ENCODE results near the gene VWA8.

Gene VWA8

GRCh38 chr13:41614671-41615527, 346.0 kb downstream of the VWA8 start:
- no peak for DNase-seq
- no peaks in the 10 kb centered on the region for H3K36me3 ChIP-seq
- no peaks in the 10 kb centered on the region for H3K27me3 ChIP-seq (ENCODE audit: insufficient read depth, low read depth, severe bottlenecking)
- no peaks in the 10 kb centered on the region for H3K9me3 ChIP-seq (ENCODE audit: severe bottlenecking)
- no peak overlapping the region for H3K4me3 ChIP-seq (ENCODE audit: low read depth, low read length)
- H3K27ac ChIP-seq, result no peak overlapping the region
- TF ChIP-seq CTCF (IDR thresholded peaks at IDR 0.05; ENCODE audit: low read depth, low read length), result no peak

- H3K36me3 ChIP-seq, result no peaks in the 10 kb centered on the region
- H3K27ac ChIP-seq, result no peak overlapping the region
- no peak for TF ChIP-seq CTCF (IDR thresholded peaks at IDR 0.05; ENCODE audit: low read depth, low read length)
These were observed 346.8 kb downstream of the VWA8 start for GRCh38 chr13:41613984-41614661.

GRCh38 chr13:41613471-41613870, 347.4 kb downstream of the VWA8 start:
- H3K27ac ChIP-seq, result no peak overlapping the region
- DNase-seq, result no peak

More at GRCh38 chr13:41613984-41614661, 346.8 kb downstream of the VWA8 start:
- DNase-seq, result no peak
- Histone ChIP-seq H3K9me3 (ENCODE audit: severe bottlenecking) (no peaks in the 10 kb centered on the region), H3K27me3 (ENCODE audit: insufficient read depth, low read depth, severe bottlenecking) (no peaks in the 10 kb centered on the region), H3K4me3 (ENCODE audit: low read depth, low read length) (no peak overlapping the region)

GRCh38 chr13:41611385-41611784, 349.5 kb downstream of the VWA8 start:
- no peaks in the 10 kb centered on the region for H3K36me3 ChIP-seq
- no peaks in the 10 kb centered on the region for H3K27me3 ChIP-seq (ENCODE audit: insufficient read depth, low read depth, severe bottlenecking)
- no peak for TF ChIP-seq CTCF (IDR thresholded peaks at IDR 0.05; ENCODE audit: low read depth, low read length)
- H3K9me3 ChIP-seq (ENCODE audit: severe bottlenecking), result no peaks in the 10 kb centered on the region
- no peak for DNase-seq
- H3K27ac ChIP-seq, result no peak overlapping the region
- H3K4me3 ChIP-seq (ENCODE audit: low read depth, low read length), result no peak overlapping the region

More at GRCh38 chr13:41613471-41613870, 347.4 kb downstream of the VWA8 start:
- Histone ChIP-seq H3K4me3 (ENCODE audit: low read depth, low read length) (no peak overlapping the region), H3K27me3 (ENCODE audit: insufficient read depth, low read depth, severe bottlenecking) (no peaks in the 10 kb centered on the region), H3K9me3 (ENCODE audit: severe bottlenecking) (no peaks in the 10 kb centered on the region), H3K36me3 (no peaks in the 10 kb centered on the region)
- TF ChIP-seq CTCF (IDR thresholded peaks at IDR 0.05; ENCODE audit: low read depth, low read length), result no peak

GRCh38 chr13:41610404-41610803, 350.5 kb downstream of the VWA8 start:
- H3K9me3 ChIP-seq (ENCODE audit: severe bottlenecking), result no peaks in the 10 kb centered on the region
- TF ChIP-seq CTCF (IDR thresholded peaks at IDR 0.05; ENCODE audit: low read depth, low read length), result no peak
- no peak overlapping the region for H3K27ac ChIP-seq
- no peak overlapping the region for H3K4me3 ChIP-seq (ENCODE audit: low read depth, low read length)
- no peaks in the 10 kb centered on the region for H3K36me3 ChIP-seq
- no peaks in the 10 kb centered on the region for H3K27me3 ChIP-seq (ENCODE audit: insufficient read depth, low read depth, severe bottlenecking)
- no peak for DNase-seq
